GM12801 (cell line): ENCODE data around the gene DYNLT5.

Experiments used
- CTCF ChIP-seq: IDR thresholded peaks from one replicate; pipeline ENCODE4 v1.5.1; 2011; ENCODE audit warnings: control low read depth; ENCODE audit not compliant: insufficient read length; ENCODE audit errors: extremely low read depth

Gene DYNLT5

GRCh38 chr1:66809736-66810326 is 57.6 kb downstream of the DYNLT5 start:
- no peak for TF ChIP-seq CTCF

GRCh38 chr1:66824771-66825170 is 72.5 kb downstream of the DYNLT5 start:
- TF ChIP-seq CTCF, result no peak
